ENCODE data around the gene HHAT.

The HHAT gene

DNA sequence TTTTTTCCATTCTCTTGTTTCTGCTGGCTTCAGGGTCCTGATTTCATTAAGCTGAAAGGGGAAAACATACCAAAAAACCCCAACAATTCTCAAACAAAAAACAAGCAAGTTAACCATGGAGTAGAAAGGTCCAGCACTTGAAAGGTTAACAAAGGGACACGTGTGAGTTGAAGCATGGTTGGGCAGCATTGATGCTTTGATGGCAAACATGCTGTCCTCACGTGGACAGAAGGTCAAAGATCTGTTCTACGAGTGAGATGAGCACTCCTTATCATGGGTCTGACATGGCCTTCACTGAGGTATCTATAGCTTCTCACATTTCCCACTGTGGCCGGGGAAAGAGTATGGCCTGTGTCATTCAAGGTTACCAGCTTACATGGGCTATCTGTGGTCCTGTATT lies 394.9 kb downstream of the HHAT start:
- DNase-seq = no peak

DNA sequence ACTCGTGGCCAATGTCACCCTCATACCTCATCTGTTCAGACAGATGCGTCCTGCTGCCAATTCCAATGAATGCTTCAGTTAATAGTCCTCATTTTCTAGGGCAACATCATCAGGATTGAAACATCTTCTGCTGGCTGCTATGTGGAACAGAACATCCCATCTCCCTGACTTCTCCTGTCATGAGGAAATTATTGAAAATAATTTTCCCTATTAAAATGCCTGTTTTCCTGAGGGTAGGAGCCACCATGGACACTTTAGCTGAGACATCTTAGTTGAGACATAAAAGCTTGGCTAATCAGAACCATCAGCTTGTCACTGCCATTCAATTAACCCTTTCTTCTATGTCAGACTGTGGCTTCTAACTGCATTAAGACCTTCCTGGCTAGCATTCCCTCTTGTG lies 396.1 kb downstream of the HHAT start:
- DNase-seq = no peak
